Measurements from ENCODE around the gene HSPA1A. TPM values are rescaled to one million over a fixed set of nuclear protein-coding genes. Genes with fewer than 3 reads are reported as not detected.
A peak's percentile ranks its signal among the peaks of the same experiment; 100 is the strongest.

The HSPA1A gene
- total RNA-seq, 1 experiment from 2014 or later, result 51.2 TPM

- Histone ChIP-seq H3K14ac (ENCODE audit: insufficient read depth, low read length) (no peak overlapping the region), H3K79me1 (ENCODE audit: insufficient read depth, low read depth, low read length, poor library complexity, severe bottlenecking) (no peaks in the 10 kb centered on the region), H3K9ac (ENCODE audit: extremely low read depth, insufficient read length, low read length) (no peak overlapping the region), H3K9me3 (ENCODE audit: control insufficient read depth, low read depth, low read length) (no peaks in the 10 kb centered on the region), H3K18ac (ENCODE audit: insufficient read length, low read depth, low read length) (no peak overlapping the region), H2BK15ac (ENCODE audit: low read depth, low read length) (no peak overlapping the region), H4K91ac (ENCODE audit: insufficient read length, low read depth, low read length) (no peak overlapping the region), H4K5ac (ENCODE audit: insufficient read length, low read depth, low read length) (no peak overlapping the region), H3K79me2 (ENCODE audit: insufficient read depth, low read length) (no peaks in the 10 kb centered on the region), H3K4ac (ENCODE audit: low read depth, low read length) (no peak overlapping the region), H3K23ac (ENCODE audit: insufficient read length, low read depth, low read length) (no peak overlapping the region), H3T11ph (ENCODE audit: low read length) (no peak overlapping the region), H4K8ac (replicated peaks; ENCODE audit: insufficient read length, low read depth, low read length) (no peak overlapping the region), H2BK20ac (ENCODE audit: low read depth, low read length, poor library complexity, severe bottlenecking) (no peak overlapping the region), H3K23me2 (ENCODE audit: insufficient read length, low read depth, low read length, poor library complexity, severe bottlenecking) (no peaks in the 10 kb centered on the region), H3K56ac (ENCODE audit: insufficient read length, low read depth, low read length) (no peak overlapping the region), H3K27me3 (ENCODE audit: insufficient read depth, low read length) (no peaks in the 10 kb centered on the region), H2AFZ (ENCODE audit: low read length) (no peak overlapping the region), H2BK5ac (ENCODE audit: insufficient read length, low read length) (no peak overlapping the region), H3K4me2 (ENCODE audit: insufficient read depth, insufficient read length, low read length) (no peak overlapping the region), H3K4me1 (ENCODE audit: insufficient read depth, low read length) (no peaks in the 10 kb centered on the region), H2BK120ac (ENCODE audit: low read depth, low read length, poor library complexity, severe bottlenecking) (no peak overlapping the region), H4K20me1 (ENCODE audit: control insufficient read depth, insufficient read depth, insufficient read length) (no peaks in the 10 kb centered on the region), H2BK12ac (ENCODE audit: insufficient read length, low read depth, low read length) (no peak overlapping the region), H2AK5ac (ENCODE audit: insufficient read length, low read length) (no peak overlapping the region), H3K27ac (ENCODE audit: insufficient read length, low read depth, low read length) (no peak overlapping the region)
- H3K27me3 Mint-ChIP-seq (ENCODE audit: low read depth), result no peaks in the 10 kb centered on the region
- no peak for DNase-seq
- H3K4me1 Mint-ChIP-seq, result peaks cover 5 to 10% of the 10 kb centered on the region in 2 experiments; a peak in 3 of 4 replicates
- H3K9me3 Mint-ChIP-seq, result no peaks in the 10 kb centered on the region
- H3K36me3 Mint-ChIP-seq (ENCODE audit: insufficient read depth in 1 of 3, low read depth in 3 of 3), result peaks cover 22 to 39% (median 24%) of the 10 kb centered on the region in 3 experiments; a peak in 6 of 7 replicates
- no peak overlapping the region for H3K4me3 Mint-ChIP-seq
- no peak for TF ChIP-seq CTCF (conservative IDR thresholded peaks at IDR 0.05)
- no CpG with 5 or more reads among the region's 14 CpGs for WGBS (ENCODE audit: extremely low coverage, insufficient read length, low lambda C conversion rate)
- H3K27ac Mint-ChIP-seq, result peak overlapping the region in 2 of 3 experiments; percentile 52 to 61; a peak in 2 of 7 replicates
Observed at GRCh38 chr6:31776485-31776988, 38.8 kb upstream of the HSPA1A start.
